ENCODE data around the gene BTN3A1. TPM values are rescaled to one million over a fixed set of nuclear protein-coding genes. Genes with fewer than 3 reads are reported as not detected.
"Not testable (repeated sequence)": the region's sequence is repeated elsewhere in the genome, so short reads cannot be mapped to it uniquely, and the experiment has no call there.

BTN3A1 gene
- total and polyA plus RNA-seq, 2 of the 8 experiments (the other 6 are each of a cell fraction or from before 2014, with no cell fraction given): 4.7 to 5.6 TPM

DNA sequence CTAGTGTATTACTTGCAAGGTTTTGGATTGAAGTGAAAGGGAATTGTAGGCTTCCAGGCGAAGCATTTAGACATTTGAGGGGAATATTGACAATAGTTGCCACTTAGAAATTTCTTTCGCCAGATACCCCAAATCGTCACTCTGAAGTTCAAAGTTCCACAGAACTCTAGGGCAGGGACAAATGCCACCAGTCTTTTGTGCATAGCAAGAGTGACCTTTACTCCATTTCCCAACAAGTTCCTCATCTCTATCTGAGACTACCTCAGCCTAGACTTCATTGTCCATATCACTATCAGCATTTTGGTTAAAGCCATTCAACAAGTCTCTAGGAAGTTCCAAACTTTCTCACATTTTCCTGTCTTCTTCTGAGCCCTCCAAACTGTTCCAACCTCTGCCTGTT, 16.7 kb downstream of the BTN3A1 start:
- POLR2A ChIA-PET (ENCODE audit: partially characterized antibody); H2BK120ac ChIP-seq (replicated peaks; ENCODE audit: low read depth, low read length); H3K36me3 ChIP-seq (ENCODE audit: control insufficient read depth in 2 of 4, insufficient read depth in 4 of 4, low read length in 3 of 4); H3K56ac ChIP-seq (replicated peaks; ENCODE audit: insufficient read length, low read depth, low read length); FAIRE-seq; H3K18ac ChIP-seq (ENCODE audit: extremely low read depth, low read length); H4K8ac ChIP-seq (ENCODE audit: extremely low read depth, insufficient read depth, low read length); H3K79me1 ChIP-seq (ENCODE audit: low read depth, low read length); H4K20me1 ChIP-seq (replicated peaks in 1 of 2; ENCODE audit: control insufficient read depth in 1 of 2, insufficient read depth in 2 of 2, low read length in 2 of 2); DNase-seq (ENCODE audit: low read depth in 1 of 2, low spot score in 2 of 2); H2AFZ ChIP-seq (ENCODE audit: low read length); H3K23me2 ChIP-seq (ENCODE audit: low read depth, low read length); H3K4me2 ChIP-seq (ENCODE audit: insufficient read depth in 1 of 2, low read depth in 2 of 2, low read length in 2 of 2); H3K4me3 ChIP-seq (ENCODE audit: extremely low read depth in 1 of 4, insufficient read depth in 2 of 4, low read depth in 3 of 4, low read length in 4 of 4); H4K5ac ChIP-seq (ENCODE audit: insufficient read length, low read depth, low read length); H2BK5ac ChIP-seq (ENCODE audit: low read depth, low read length); H2BK12ac ChIP-seq (ENCODE audit: low read depth, low read length); H2BK20ac ChIP-seq (ENCODE audit: low read length); H2BK15ac ChIP-seq (ENCODE audit: low read length); H3K27ac ChIP-seq (ENCODE audit: low read depth, low read length); H3K27me3 ChIP-seq (replicated peaks in 1 of 4; ENCODE audit: control insufficient read depth in 3 of 4, extremely low read depth in 1 of 4, insufficient read depth in 3 of 4, low read length in 3 of 4); H3K14ac ChIP-seq (ENCODE audit: insufficient read length); H3K4ac ChIP-seq (replicated peaks; ENCODE audit: insufficient read length, low read depth, low read length); H2AK5ac ChIP-seq (ENCODE audit: low read depth, low read length); H3K9ac ChIP-seq (replicated peaks in 1 of 4; ENCODE audit: extremely low read depth in 1 of 4, low read depth in 3 of 4, low read length in 3 of 4); H3K4me1 ChIP-seq (replicated peaks in 1 of 4; ENCODE audit: control insufficient read depth in 3 of 4, insufficient read depth in 4 of 4, low read length in 3 of 4); H3K23ac ChIP-seq (ENCODE audit: insufficient read length); H4K91ac ChIP-seq (replicated peaks; ENCODE audit: insufficient read length, low read length); H3K79me2 ChIP-seq (ENCODE audit: control insufficient read depth in 1 of 2, insufficient read depth in 2 of 2, low read length in 2 of 2): not testable (repeated sequence)
- CTCF ChIA-PET (ENCODE audit: partially characterized antibody): interaction anchor here (1.0 to 3.1 kb wide), 4 partner anchors 7 to 78 kb away, joined by 3 to 15 read pairs (median 6); no protein-coding TSS in a partner anchor
- 90% methylated on average over 3 of the region's 3 CpGs; no CpG with 5 or more reads in 1 of the 2 experiments for WGBS, 2 experiments (ENCODE audit: extremely low coverage in 1 of 2, insufficient coverage in 1 of 2, insufficient read length in 1 of 2, insufficient replicate concordance in 2 of 2, low coverage in 1 of 2, low lambda C conversion rate in 2 of 2, missing lambda C conversion rate in 1 of 2)
- peaks cover 9 to 11% of the 10 kb centered on the region in 2 experiments; a peak in 3 of 4 replicates for H3K9me3 ChIP-seq (ENCODE audit: insufficient read depth in 2 of 2, low read depth in 1 of 2, low read length in 1 of 2)

Data from H1 (cell line).